Natural killer cell (primary cell): ENCODE measurements around the gene SOX10. TPM values are rescaled to one million over a fixed set of nuclear protein-coding genes. Genes with fewer than 3 reads are reported as not detected.

ENCODE experiments used
- ATAC-seq, 3 donors: fragments of 150-1000 bp in 2 of 3; fragments of 200-7000 bp in 1 of 3; cut with Tn5 transposase; 1 replicate in 1 of 3; 2 replicates in 2 of 3; pipeline ENCODE4 v1.10.0; 2021; ENCODE audit warnings: mild to moderate bottlenecking in 2 of 3, moderate library complexity in 2 of 3
- DNase-seq, 2 donors: peaks; one replicate each; pipeline versions ENCODE4 v3.0.0 to v3.0.0-alpha.2; 2013 to 2021; ENCODE audit warnings: mixed read lengths in 1 of 2
- H3K27ac ChIP-seq: one replicate; pipeline ENCODE4 v1.5.1; 2013; ENCODE audit warnings: mild to moderate bottlenecking, low read length
- H3K27me3 ChIP-seq: one replicate; pipeline ENCODE4 v1.6.1; 2013; ENCODE audit warnings: low read length; ENCODE audit not compliant: control insufficient read depth, insufficient read depth
- H3K36me3 ChIP-seq: one replicate; pipeline ENCODE4 v1.6.1; 2013; ENCODE audit warnings: low read length; ENCODE audit not compliant: control insufficient read depth, insufficient read depth
- H3K4me1 ChIP-seq: one replicate; pipeline ENCODE4 v1.6.1; 2013; ENCODE audit warnings: low read length; ENCODE audit not compliant: control insufficient read depth, insufficient read depth
- H3K4me3 ChIP-seq: one replicate; pipeline ENCODE4 v1.5.1; 2013; ENCODE audit warnings: low read length
- H3K9me3 ChIP-seq: one replicate; pipeline ENCODE4 v1.6.1; 2013; ENCODE audit warnings: low read length; ENCODE audit not compliant: control insufficient read depth, insufficient read depth
- H3K27ac Mint-ChIP-seq, 2 donors: one replicate each; pipeline ENCODE4 v1.8.0; 2022; ENCODE audit warnings: mild to moderate bottlenecking in 2 of 2, mixed read lengths in 2 of 2, moderate library complexity in 1 of 2
- H3K27me3 Mint-ChIP-seq, 2 donors: one replicate each; pipeline ENCODE4 v1.8.0; 2022; ENCODE audit warnings: low read depth in 2 of 2, mixed read lengths in 2 of 2
- H3K36me3 Mint-ChIP-seq: one replicate; pipeline ENCODE4 v1.8.0; 2022; ENCODE audit warnings: mixed read lengths
- H3K4me1 Mint-ChIP-seq, 2 donors: one replicate each; pipeline ENCODE4 v1.8.0; 2022; ENCODE audit warnings: mixed read lengths in 2 of 2
- H3K4me3 Mint-ChIP-seq: one replicate; pipeline ENCODE4 v1.8.0; 2022; ENCODE audit warnings: mild to moderate bottlenecking, moderate library complexity, mixed read lengths
- H3K9me3 Mint-ChIP-seq, 2 donors: one replicate each; pipeline ENCODE4 v1.8.0; 2022; ENCODE audit warnings: mixed read lengths in 2 of 2
- WGBS: methylation state at CpG from one replicate; pipeline ENCODE4 v1.1.7; 2013; ENCODE audit warnings: missing lambda C conversion rate; ENCODE audit not compliant: insufficient coverage; 5-methylcytosine and 5-hydroxymethylcytosine counted together
- intact Hi-C: fragments of 100-400 bp; cut with micrococcal nuclease; formaldehyde crosslinking; loops from one replicate; pipeline ENCODE4 v1.14.2; 2022
- total RNA-seq, 4 donors: library from RNA; stranded (reverse); fragments of 120-200 nt in 1 of 4; gene quantifications; one replicate each; pipeline versions ENCODE4 v1.2.3 to v1.2.4, GENCODE V29; 2013 to 2022
- TF ChIP-seq, protein P1 (sequence below): fragments of 200-600 bp; IDR thresholded peaks from one replicate; pipeline ENCODE4 v1.8.0; 2022; ENCODE audit warnings: antibody characterized with exemption

SOX10 gene
- total RNA-seq, 3 donors from 2014 or later (not counting 1 experiment from before 2014, with no cell fraction given), result not detected

DNA sequence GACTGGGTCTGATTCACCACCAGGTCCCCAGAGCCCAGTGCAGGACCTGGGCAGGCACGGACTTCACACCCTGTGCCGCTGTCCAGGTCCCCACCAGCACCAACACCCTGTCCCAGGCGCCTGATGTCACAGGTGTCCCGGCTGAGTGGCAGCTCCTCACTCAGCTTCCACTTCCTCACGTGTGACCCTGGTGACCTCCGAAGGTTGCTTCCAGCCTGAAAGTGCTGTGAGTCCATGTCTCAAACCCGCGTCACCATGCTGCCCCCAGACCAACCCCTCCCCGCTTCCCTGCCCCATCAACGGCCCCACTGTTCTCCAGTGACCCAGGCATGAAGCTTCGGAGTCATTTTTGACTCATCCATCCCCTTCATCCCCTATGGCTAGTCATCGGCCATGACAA is 47.1 kb upstream of the SOX10 start:
- TF ChIP-seq, protein P1, sequence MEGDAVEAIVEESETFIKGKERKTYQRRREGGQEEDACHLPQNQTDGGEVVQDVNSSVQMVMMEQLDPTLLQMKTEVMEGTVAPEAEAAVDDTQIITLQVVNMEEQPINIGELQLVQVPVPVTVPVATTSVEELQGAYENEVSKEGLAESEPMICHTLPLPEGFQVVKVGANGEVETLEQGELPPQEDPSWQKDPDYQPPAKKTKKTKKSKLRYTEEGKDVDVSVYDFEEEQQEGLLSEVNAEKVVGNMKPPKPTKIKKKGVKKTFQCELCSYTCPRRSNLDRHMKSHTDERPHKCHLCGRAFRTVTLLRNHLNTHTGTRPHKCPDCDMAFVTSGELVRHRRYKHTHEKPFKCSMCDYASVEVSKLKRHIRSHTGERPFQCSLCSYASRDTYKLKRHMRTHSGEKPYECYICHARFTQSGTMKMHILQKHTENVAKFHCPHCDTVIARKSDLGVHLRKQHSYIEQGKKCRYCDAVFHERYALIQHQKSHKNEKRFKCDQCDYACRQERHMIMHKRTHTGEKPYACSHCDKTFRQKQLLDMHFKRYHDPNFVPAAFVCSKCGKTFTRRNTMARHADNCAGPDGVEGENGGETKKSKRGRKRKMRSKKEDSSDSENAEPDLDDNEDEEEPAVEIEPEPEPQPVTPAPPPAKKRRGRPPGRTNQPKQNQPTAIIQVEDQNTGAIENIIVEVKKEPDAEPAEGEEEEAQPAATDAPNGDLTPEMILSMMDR, result no peak
- ATAC-seq (no peak), DNase-seq (no peak)
- Mint-ChIP-seq H3K36me3 (no peaks in the 10 kb centered on the region), H3K4me1 (peaks cover 11 to 29% of the 10 kb centered on the region in 2 donors), H3K27me3 (peaks cover 0 to 2% of the 10 kb centered on the region in 2 donors), H3K4me3 (no peak overlapping the region), H3K27ac (no peak overlapping the region), H3K9me3 (no peaks in the 10 kb centered on the region)
- H3K27ac ChIP-seq, result no peak overlapping the region
- H3K36me3 ChIP-seq, result no peaks in the 10 kb centered on the region
- H3K4me1 ChIP-seq, result peaks cover 28% of the 10 kb centered on the region
- H3K27me3 ChIP-seq, result no peaks in the 10 kb centered on the region
- H3K4me3 ChIP-seq, result no peak overlapping the region
- no peaks in the 10 kb centered on the region for H3K9me3 ChIP-seq
- intact Hi-C loops, result no loop called here
- 92% methylated on average over 12 of the region's 12 CpGs for WGBS

DNA sequence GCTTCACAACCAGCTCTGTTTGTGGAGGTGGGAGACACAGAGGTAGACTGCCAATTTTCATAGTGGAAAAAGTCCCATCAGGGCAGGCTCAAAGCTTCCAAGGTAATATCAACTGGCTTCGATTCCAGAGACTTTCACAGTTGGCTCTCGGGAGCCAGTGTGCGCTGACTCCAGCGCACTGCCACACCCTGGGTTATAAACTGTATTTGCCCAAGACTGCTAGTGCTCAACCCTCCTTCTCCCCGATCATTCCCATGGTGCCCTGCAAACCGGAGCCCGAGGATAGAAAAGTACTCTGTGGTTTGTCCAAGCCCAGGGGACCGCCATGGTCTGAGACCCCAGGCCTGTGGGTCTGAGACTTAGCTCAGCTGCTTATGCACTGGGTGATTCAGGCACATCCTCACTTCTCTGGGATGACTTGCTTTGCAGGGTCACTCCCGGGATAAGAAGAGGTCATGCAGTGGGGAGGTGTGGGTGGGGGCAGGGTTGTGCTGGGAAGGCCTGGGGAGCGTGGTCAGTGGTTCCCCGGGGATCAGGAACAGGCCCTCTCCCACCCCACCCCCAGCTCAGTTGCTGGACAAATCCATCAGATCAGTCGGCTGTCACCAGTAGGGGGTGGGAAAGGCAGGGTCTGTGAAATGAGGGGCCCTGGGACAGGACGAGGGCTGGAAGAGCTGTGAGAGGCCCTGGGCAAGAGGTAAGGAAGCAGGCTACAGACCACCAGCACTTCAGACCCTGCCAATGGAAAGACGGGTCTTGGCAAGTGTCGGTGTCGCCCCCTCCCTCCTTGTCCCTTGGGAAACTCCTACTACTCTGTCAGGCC is 46.2 kb upstream of the SOX10 start:
- H3K9me3 ChIP-seq, result no peaks in the 10 kb centered on the region
- no peak overlapping the region for H3K27ac Mint-ChIP-seq
- TF ChIP-seq, protein P1, result no peak
- H3K27me3 Mint-ChIP-seq, result peaks cover 0 to 2% of the 10 kb centered on the region in 2 donors
- H3K27me3 ChIP-seq, result no peaks in the 10 kb centered on the region
- peaks cover 37% of the 10 kb centered on the region for H3K4me1 ChIP-seq
- H3K4me3 Mint-ChIP-seq, result no peak overlapping the region
- H3K4me3 ChIP-seq, result no peak overlapping the region
- no peak for DNase-seq
- H3K36me3 ChIP-seq, result no peaks in the 10 kb centered on the region
- intact Hi-C loops, result no loop called here
- H3K4me1 Mint-ChIP-seq, result peaks cover 11 to 29% of the 10 kb centered on the region in 2 donors
- H3K9me3 Mint-ChIP-seq, result no peaks in the 10 kb centered on the region
- 91% methylated on average over 14 of the region's 16 CpGs for WGBS
- no peak overlapping the region for H3K27ac ChIP-seq
- ATAC-seq, result no peak
- no peaks in the 10 kb centered on the region for H3K36me3 Mint-ChIP-seq

DNA sequence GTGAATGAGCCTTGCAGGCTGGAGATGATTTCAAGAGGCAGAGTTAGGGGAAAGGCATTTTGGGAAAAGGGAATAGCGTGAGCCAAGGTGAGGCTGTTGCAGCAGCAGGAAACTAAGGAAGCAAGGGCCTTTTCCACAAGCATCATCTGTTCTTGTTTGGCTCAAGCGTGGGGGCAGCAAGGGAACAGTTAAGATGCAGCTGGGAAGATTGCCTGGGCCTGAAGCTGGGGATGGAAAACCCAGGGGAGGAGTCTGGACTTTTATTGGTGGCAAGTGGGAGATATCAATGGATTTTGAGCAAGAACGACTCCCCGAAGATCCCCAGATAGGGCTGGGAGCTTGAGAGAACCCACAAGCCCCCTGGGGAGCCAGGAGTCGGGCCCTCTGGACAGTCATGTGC is 45.5 kb upstream of the SOX10 start:
- H3K4me1 ChIP-seq, result peaks cover 37% of the 10 kb centered on the region
- ATAC-seq, result no peak
- no peak overlapping the region for H3K27ac ChIP-seq
- Mint-ChIP-seq H3K36me3 (no peaks in the 10 kb centered on the region), H3K9me3 (no peaks in the 10 kb centered on the region), H3K27me3 (peaks cover 0 to 2% of the 10 kb centered on the region in 2 donors), H3K4me1 (peaks cover 11 to 29% of the 10 kb centered on the region in 2 donors), H3K27ac (no peak overlapping the region), H3K4me3 (no peak overlapping the region)
- no peaks in the 10 kb centered on the region for H3K36me3 ChIP-seq
- 85% methylated on average over 5 of the region's 5 CpGs for WGBS
- TF ChIP-seq, protein P1, result no peak
- H3K4me3 ChIP-seq, result no peak overlapping the region
- H3K27me3 ChIP-seq, result no peaks in the 10 kb centered on the region
- no peaks in the 10 kb centered on the region for H3K9me3 ChIP-seq
- DNase-seq, result no peak
- intact Hi-C loops, result no loop called here

DNA sequence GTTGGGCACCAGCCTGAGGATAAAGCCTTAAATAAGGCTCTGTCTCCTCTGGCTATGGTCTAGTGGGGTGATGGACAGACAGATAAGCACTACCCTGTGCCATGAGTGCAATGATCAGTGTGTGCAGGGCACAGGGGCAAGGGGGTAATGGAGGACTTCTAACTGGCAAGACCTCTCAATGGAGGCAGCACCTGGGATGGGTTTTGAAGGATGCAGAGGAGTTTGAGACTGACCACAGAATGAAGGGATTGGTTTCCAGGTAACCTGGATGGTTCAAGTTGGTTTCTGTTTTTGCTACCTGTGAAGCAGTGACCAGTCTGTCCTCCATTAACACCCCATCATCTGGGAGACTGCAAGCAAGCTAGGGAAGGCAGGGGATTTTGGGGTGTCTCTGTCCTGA is 45.0 kb upstream of the SOX10 start:
- Mint-ChIP-seq H3K4me1 (peaks cover 11 to 29% of the 10 kb centered on the region in 2 donors), H3K4me3 (no peak overlapping the region), H3K9me3 (no peaks in the 10 kb centered on the region), H3K27me3 (peaks cover 0 to 2% of the 10 kb centered on the region in 2 donors), H3K27ac (no peak overlapping the region), H3K36me3 (no peaks in the 10 kb centered on the region)
- no peaks in the 10 kb centered on the region for H3K27me3 ChIP-seq
- ATAC-seq (no peak), DNase-seq (no peak)
- intact Hi-C loops, result no loop called here
- TF ChIP-seq, protein P1, result no peak
- no peak overlapping the region for H3K27ac ChIP-seq
- no peaks in the 10 kb centered on the region for H3K36me3 ChIP-seq
- H3K4me3 ChIP-seq, result no peak overlapping the region
- peaks cover 32% of the 10 kb centered on the region for H3K4me1 ChIP-seq
- H3K9me3 ChIP-seq, result no peaks in the 10 kb centered on the region
